22Rv1 (cell line): ENCODE results near the gene NRP2.

ENCODE experiments used
- CTCF ChIP-seq: fragments of 450-650 bp; IDR thresholded peaks from 2 replicates; pipeline ENCODE4 v1.5.1; 2017; ENCODE audit warnings: mild to moderate bottlenecking
- ZFX ChIP-seq: fragments of 450-650 bp; IDR thresholded peaks from 2 replicates; pipeline ENCODE4 v1.6.1; 2017; ENCODE audit warnings: antibody characterized with exemption, borderline replicate concordance

- TF ChIP-seq ZFX (no peak), CTCF (no peak)
Measured at GRCh38 chr2:205741256-205741978, 59.1 kb downstream of the NRP2 start.
